Right lobe of liver (tissue), 4 donors: Measurements from ENCODE around the gene RASSF8.

Experiments used
- CTCF ChIP-seq, 4 donors: fragments of 200-600 bp in 3 of 4; fragments of 450-650 bp in 1 of 4; IDR thresholded peaks; one replicate each; pipeline versions ENCODE4 v1.5.1 to v1.8.0; 2016 to 2022; ENCODE audit warnings: antibody characterized with exemption in 4 of 4, mild to moderate bottlenecking in 2 of 4
- POLR2A ChIP-seq: fragments of 450-650 bp; IDR thresholded peaks from one replicate; pipeline ENCODE4 v1.6.1; 2017; ENCODE audit warnings: antibody characterized with exemption, mild to moderate bottlenecking
- donor health status: DM: no; HTN: no; CAD: no.
- donor health status: DM: no; HTN: no; CAD: no.
- donor health status: DM: no; HTN: yes; CAD: no.

- TF ChIP-seq POLR2A, result no peak
- TF ChIP-seq CTCF (IDR thresholded peaks at IDR 0.05), result no peak
These were observed 150.9 kb downstream of the RASSF8 start for GRCh38 chr12:26109343-26109881.
